Activated T-cell treated with anti-CD3 and anti-CD28 coated beads for 24 hours (primary cell): ENCODE measurements around the gene DDX1.
"Not testable (repeated sequence)": the region's sequence is repeated elsewhere in the genome, so short reads cannot be mapped to it uniquely, and the experiment has no call there.

Experiments
- DNase-seq: peaks from one replicate; pipeline ENCODE4 v3.0.0-alpha.2; 2020; ENCODE audit warnings: low read depth

DDX1 gene

DNA sequence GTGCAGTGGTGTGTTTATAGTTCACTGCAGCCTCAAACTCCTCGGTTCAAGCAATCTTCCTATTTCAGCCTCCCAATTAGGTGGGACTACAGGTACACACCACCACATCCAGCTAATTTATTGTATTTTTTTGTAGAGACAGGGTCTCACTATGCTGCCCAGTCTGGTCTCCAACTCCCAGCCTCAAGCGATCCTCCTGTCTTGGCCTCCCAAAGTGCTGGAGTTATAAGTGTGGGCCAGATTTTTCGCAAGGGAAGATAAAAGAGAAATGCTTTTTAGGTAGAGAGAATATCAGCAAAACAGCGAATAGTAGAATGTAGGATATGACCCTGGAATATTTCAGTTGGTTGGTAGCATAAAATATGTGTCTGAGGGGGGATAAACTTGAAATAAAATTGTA lies 4.3 kb downstream of the DDX1 start:
- no peak for DNase-seq

DNA sequence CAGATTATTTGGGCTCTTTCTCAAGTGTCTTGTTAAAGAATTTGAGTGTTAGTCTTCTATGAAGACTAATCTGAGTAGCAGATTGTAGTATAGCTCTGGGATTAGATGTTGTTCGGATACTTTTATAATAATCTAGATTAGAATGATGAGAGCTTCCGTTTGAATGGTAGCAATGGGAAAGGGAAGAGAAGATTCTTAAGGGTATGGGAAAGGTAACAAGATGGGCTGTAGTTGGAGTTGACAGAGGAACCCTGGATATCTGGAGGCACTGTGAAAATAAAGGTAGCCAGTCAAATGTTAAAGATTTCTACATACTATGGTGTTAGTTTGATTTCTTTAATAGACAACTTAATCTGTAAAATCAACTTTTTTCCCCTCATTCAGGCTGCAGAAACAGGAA lies 4.7 kb downstream of the DDX1 start:
- DNase-seq, result no peak

DNA sequence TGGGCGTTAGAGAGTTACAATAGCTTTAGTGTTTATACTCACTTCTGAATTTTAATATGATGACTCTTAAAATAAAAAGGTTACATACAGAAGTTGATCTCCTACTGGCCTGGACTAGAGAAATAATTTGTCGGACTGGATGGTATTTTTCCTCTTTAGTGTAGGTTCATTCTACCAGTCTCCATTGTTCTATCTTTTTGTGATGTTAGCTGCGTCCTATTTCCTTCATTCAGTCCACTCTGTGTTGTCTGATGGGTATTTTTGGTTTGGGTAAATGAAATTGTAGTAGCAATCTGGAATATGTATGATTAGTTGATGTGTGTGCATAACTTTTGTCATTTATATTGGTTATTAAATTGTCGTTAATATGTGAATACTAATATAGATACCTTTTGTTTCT lies 5.3 kb downstream of the DDX1 start:
- DNase-seq, result no peak

DNA sequence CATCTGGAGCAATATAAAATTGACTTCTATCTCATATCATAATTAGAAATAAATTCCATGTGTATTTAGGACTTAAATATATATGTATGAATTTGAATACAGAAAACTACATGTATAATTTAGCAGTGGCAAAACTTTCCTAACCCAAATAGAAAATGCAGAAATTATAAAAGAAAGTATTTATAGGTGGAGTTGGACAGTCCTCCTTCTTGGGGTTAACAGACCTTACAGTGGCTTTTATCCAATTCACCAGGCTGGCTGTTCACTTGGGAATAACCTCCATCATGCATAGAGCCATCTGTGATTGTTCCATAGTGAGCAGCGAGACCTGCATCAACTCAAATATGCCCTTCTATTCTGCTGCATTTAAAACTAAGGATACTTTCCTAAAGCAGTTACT lies 8.3 kb downstream of the DDX1 start:
- DNase-seq, result no peak

DNA sequence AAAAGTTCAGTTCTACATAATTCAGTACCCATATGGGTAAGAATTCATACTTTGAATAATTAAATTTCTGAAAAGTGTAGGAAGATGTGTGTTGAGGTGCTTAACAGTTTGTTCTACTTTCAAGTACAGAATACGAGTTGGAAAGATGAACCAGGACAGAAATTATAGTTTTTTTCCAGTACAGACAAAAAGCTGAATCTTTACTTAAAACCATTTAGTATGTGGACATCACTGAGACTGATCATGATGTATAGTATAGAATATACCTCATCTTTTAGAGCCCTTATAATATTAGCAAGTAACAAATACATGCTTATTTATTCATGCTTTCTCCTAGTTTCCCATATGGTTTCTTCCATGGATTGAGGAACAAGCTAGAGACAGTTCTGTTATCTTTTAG lies 10.0 kb downstream of the DDX1 start:
- DNase-seq, result no peak

DNA sequence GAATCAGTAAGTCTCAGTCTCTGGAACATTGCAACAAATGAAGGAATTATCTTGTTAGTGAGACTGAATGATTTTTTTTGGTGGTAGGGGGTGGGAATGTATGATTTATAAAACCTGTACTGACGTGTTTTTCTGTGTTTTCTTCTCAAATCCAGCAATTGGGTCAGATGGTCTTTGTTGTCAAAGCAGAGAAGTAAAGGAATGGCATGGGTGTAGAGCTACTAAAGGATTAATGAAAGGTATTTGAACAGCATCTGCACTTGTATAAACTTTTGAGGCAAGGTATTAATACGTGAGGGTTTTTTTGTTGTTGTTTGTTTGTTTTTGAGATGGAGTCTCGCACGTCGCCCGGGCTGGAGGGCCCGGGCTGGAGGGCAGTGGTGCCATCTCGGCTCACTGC lies 10.7 kb downstream of the DDX1 start:
- no peak for DNase-seq

DNA sequence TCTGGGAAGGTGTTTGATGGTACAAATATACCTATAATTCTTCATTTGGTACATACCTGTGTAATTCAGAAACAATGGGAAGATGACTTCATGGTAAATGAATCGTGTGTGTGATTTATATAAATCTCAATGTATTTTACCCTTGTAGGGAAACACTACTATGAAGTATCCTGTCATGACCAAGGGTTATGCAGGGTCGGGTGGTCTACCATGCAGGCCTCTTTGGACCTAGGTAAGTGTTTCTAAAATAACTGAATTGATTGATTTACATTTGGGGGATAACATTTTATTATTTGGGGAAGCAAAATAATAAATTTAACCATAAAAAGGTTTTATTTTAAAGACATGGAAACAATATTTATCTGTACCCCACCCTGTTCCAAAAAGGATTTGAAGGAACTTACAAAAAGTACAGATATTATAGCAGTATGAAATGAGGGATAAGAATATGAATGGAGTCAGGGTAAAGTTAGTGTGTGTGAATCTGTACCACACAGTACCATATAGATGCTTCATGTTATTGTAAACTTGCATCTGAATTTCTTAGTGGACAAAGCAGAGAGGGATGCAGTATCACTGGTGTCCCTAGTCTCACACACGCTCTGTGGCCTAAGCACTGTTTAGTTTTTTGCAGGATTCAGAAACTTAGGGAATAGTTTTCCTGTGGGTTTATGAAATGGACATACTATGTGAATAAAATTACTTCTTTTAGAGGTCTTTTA lies 11.5 kb downstream of the DDX1 start:
- no peak for DNase-seq

DNA sequence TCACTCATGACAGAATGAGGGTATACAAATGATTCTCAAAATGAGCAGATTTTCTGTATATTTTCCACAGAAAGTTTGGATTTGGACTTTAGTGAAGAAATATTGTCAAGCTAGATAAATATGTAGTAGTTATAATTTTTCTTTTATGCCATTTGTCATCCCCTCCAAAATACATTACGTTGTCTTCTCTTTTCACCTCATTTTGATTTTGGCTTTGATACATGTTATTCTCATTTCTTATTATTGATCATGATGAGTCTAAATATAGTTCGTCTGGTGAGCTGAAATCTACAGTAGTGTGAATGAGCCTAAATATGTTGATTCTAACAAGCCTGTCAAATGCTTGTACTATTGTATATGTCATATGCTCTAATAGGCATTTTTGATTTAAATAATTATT lies 12.3 kb downstream of the DDX1 start:
- no peak for DNase-seq

DNA sequence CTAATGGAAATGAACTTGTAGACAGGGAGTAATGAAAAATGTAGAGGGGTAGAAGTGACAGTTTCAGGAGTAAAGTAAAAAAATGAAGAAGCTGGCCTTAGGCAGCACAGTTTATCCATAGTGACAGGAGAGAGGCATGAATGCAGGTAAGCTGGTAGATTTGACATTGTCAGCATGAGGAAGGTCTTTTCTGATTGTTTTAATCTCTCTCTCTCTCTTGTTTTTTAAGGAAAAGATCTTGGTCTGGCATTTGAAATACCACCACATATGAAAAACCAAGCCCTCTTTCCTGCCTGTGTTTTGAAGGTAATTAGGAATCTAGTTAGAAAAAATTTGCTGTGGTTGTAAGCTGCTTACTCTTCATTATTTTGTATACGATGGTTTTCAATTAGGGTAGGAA lies 14.1 kb downstream of the DDX1 start:
- DNase-seq, result no peak

DNA sequence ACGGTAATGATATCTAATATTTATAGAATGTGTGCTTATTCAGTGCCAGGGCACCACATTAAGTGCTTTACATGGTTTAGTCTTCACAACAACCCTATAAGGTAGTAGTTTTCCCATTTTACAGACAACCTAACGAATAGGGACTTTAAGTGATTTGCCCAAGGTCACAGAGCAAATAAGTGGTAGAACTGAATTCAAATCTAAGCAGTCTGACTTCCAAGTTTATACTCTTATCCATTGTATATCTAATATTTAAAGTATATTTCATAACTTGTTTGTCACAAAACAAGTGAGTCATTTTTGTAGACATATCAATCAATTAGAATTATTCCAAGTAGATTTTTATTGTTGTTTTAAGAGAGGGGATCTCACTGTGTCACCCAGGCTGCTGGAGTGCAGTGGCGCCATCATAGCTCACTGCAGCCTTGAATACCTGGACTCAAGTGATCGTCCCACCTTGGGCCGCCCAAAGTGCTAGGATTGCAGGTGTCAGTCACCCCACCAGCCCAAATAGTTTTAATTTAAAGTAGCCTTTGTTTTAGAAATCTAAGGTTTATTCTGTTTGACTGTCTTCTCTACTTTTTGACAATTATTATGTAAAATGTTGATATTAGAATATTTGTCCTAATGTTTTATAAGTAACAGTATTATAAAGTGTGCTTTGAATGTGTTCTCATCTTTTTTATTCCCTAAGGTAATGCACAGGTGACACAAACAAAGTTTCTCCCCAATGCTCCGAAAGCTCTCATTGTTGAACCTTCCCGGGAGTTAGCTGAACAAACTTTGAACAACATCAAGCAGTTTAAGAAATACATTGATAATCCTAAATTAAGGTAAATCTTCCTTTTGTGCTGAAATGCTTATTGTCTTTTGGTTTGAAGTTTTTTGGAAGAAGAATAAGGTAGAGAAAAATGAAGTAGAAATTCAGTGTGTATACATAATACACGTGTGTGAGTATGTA lies 15.1 kb downstream of the DDX1 start:
- no peak for DNase-seq

DNA sequence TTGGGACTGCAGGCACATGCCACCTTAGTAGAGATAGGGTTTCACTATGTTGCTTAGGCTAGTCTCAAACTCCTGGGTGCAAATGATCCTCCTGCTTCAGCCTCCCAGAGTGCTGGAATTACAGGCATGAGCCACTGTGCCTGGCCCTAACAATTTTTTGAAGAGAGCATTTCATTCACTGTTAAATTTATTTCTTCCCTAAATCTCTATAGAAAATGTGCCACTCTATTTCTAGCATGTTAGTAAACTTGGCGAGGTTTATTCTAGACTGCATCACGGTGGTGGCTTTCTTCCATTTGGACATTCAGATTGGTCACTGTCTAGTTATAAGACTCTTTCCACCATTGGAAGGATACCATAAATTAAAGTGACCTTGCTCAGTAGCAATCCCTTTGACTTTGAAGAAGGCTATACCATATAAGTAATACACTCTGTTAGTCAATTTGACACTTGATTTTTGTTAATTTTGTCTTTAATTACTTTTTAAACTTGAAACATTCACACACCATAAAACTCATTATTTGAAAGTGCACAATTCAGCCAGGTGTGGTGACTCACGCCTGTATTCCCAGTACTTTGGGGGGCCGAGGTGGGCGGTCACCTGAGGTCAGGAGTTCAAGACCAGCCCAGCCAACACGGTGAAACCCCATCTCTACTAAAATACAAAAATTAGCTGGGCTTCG lies 16.2 kb downstream of the DDX1 start:
- DNase-seq, result no peak

DNA sequence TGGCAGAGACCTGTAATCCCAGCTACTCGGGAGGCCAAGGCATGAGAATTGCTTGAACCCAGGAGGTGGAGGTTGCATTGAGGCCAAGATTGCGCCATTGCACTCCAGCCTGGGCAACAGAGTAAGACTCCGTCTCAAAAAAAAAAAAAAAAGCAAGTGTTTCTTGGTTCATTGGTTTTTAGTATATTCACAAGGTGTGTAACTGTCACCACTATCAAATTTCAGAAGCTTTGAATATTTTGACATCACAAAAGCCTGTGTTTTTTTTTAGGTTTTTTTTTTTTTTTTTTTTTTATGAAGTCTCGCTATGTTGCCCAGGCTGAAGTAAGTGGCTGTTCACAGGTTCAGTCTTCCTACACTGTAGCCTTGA lies 16.7 kb downstream of the DDX1 start:
- DNase-seq, result no peak

DNA sequence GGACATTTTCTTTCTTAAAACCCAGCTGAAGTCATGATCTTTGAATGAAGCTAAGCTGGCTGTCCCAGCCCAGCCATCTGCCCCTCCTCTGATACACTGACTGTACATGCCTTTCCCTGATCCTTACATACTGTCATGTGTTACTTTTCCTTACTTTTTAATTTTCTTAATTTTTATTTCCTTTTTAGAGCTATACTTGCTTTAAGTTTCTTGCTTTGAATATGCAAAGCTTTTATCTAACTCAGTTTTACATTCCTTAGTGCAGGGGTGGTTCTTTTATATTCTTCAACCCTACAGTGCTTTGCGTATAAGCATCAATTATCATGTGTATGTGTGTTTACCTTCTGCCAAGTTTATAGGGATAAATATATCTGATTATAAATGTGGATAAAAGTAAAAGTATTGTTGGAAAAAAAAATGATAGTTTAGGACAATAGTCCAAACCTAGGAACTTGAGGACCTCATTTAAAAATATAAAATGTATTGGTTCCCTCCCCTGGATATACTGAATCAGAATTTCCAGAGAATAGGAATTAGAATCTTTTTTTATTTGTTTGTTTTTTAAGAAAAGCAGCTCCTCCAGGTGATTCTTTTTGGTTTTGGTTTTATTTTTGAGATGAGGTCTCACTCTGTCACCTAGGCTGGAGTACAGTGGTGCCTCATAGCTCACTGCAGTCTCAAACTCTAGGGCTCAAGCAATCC lies 17.8 kb downstream of the DDX1 start:
- DNase-seq, result no peak

DNA sequence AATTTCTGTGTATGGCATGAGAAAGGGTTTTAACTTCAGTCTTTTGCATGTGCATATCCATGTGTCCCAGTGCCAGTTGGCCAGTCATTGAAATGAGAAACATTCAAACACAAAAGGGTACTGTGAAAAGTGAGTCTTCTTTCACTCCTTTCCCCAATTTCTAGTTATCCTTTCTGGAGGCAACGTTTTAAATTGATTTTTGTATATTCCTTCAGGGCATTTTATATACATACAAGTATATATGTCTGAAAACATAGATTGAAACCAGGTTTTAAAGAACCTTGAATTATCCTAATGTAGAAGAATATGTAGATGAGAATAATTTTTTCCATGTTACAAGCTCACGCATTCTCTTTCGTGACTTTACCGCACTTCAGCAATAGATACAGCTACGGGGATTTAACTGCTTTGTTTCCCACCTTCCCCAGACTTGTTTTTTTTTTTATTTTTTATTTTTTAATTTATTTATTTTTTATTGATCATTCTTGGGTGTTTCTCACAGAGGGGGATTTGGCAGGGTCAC lies 18.8 kb downstream of the DDX1 start:
- DNase-seq, result no peak

DNA sequence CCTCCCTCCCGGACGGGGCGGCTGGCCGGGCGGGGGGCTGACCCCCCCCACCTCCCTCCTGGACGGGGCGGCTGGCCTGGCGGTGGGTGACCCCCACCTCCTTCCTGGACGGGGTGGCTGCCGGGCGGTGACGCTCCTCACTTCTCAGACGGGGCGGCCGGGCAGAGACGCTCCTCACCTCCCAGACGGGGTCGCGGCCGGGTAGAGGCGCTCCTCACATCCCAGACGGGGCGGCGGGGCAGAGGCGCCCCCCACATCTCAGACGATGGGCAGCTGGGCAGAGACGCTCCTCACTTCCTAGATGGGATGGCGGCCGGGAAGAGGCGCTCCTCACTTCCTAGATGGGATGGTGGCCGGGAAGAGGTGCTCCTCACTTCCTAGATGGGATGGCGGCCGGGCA lies 20.4 kb downstream of the DDX1 start:
- DNase-seq, result not testable (repeated sequence)

DNA sequence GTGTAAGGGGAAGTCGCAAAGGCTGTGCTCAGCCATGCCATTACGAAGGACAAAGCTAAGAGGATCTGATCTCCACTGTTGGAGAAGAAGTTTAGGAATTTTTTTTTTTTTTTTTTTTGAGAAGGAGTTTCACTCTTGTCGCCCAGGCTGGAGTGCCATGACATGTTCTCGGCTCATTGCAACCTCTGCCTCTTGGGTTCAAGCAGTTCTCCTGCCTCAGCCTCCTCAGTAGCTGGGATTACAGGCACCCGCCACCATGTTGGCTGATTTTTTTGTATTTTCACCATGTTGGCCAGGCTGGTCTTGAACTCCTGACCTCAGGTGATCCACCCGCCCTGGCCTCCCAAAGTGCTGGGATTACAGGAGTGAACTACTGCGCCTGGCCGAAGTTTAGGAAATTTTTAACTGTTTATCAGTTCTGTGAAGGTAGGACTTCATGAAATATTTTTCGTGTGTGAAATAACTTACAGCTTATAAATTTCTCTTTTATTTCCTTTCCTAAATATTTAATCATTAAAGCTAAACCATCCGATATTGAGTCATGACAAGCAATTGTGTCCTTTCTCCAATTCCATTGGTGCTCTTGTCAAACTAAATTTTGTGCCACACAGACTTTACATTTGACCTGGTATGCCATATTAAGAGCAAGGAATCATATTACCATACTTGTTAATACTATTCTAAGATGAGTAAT lies 22.2 kb downstream of the DDX1 start:
- DNase-seq, result no peak

DNA sequence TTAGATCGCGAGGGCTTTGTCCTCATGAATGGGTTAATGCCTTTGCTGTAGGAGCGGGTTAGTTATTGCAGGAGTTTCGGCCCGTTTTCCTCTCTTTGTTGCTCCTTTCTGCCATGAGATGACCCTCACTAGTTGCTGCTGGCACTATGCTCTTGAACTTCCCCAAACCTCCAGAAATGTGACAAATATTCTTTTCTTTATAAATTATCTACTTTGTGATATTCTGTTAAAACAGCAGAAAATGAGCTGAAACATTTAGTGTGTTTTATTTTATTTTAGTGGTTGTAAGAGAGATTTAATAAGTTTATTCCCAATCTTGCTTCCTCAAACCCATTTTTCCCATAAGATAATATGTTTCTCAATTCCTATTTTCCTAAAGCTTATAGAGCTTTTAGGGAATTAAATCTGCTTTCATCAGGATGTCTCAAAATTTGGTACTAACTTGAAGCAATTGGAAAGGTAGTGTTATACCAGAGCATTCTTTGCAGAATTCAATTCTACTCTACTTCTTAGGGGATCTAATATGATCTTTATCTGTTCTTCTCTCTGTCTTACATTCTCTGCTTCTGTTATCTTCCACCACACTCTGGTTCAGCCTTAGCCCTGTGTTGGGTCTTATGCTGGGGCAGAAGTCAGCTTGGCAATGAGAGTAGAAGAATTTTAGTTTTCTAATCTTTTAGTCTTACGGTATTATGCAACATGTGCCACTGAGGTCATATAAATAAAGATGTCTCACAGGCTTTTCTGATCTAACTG lies 23.1 kb downstream of the DDX1 start:
- no peak for DNase-seq

DNA sequence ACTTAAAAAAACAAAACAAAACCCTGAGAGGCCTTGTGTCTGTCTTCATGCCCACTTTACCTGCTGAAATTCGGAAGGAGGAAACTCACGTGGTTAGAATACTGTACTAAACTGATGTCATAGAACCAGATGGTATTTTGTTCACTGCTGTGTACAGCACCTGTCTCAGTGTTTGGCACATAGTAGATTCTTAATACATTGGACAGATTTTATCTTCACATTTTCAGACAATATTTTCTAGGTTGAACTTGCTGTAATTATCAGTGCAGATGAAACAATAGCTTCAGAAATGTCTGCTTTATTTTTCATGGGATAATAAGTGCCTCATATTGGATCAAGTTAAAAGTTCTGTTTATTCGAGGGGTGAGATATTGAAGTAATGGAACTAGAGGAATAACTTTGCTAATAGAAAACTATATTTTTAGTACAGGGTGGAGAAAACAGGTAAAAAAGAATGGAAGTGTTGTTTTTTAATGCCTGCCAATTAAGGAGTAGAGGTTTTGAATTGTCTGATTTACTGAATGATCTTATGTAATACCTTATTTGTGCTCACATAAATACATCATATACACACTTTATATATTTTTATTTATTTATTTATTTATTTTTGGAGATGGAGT lies 23.7 kb downstream of the DDX1 start:
- no peak for DNase-seq

DNA sequence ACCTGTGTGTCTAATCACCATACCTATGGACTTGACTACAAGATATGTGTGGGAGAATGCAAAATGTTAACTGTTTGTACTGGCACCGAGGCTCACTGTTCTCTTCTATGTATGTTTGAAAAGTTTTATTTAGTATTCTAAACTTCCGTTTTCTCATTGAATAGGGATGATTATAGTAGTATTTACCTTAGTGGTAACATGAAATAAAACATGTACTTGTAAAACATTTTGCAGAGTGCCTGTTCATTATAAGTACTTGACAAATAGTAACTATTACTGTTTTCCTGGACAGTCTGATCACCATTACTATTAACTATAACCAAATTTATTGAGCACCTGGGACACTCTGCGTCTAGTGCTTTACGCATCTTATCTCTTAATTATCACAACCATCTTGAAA lies 24.8 kb downstream of the DDX1 start:
- DNase-seq, result no peak
